SK-N-SH (cell line): ENCODE results near the gene ZNF768. TPM values are rescaled to one million over a fixed set of nuclear protein-coding genes. Genes with fewer than 3 reads are reported as not detected.

Experiments
- CTCF ChIA-PET: fragments of 300-600, 350-600 bp; formaldehyde crosslinking; extraction: SDS; loops from one replicate; lab custom pipeline; 2021; lab: Yijun Ruan, JAX
- POLR2A ChIA-PET: fragments of 350-600 bp; sonication (Branson Sonifier 250); formaldehyde crosslinking; extraction: SDS; loops from one replicate; lab custom pipeline; 2020; ENCODE audit warnings: antibody characterized with exemption, inconsistent platforms; lab: Yijun Ruan, JAX
- DNase-seq: peaks from one replicate; pipeline ENCODE4 v3.0.0; 2012
- H2AFZ ChIP-seq: fragments of 200-600 bp; sonication (generic); 2 replicates; pipeline ENCODE4 v1.8.1; 2016; ENCODE audit warnings: antibody characterized with exemption, mild to moderate bottlenecking, low read depth
- H3F3A ChIP-seq: fragments of 200-600 bp; sonication (generic); replicated peaks from 2 replicates; pipeline ENCODE3; 2016; ENCODE audit warnings: antibody characterized with exemption, mild to moderate bottlenecking; ENCODE audit not compliant: insufficient read depth
- H3K27ac ChIP-seq, 2 experiments: fragments of 200-500 bp in 1 of 2; fragments of 200-600 bp in 1 of 2; sonication (Bioruptor generic) in 1 of 2; sonication (generic), shearing (Covaris generic) in 1 of 2; 2 replicates each; pipeline versions ENCODE4 v1.5.1 to v1.6.1; 2014 to 2016; ENCODE audit warnings: low read depth in 2 of 2, inconsistent platforms in 1 of 2, low read length in 1 of 2, mild to moderate bottlenecking in 1 of 2, mixed read lengths in 1 of 2
- H3K27me3 ChIP-seq: fragments of 200-600 bp; sonication (generic), shearing (Covaris generic); 2 replicates; pipeline ENCODE4 v1.6.1; 2016; ENCODE audit warnings: mixed run types; ENCODE audit not compliant: insufficient read depth
- H3K36me3 ChIP-seq, 2 experiments: fragments of 200-500 bp in 1 of 2; fragments of 200-600 bp in 1 of 2; sonication (Bioruptor generic) in 1 of 2; sonication (generic) in 1 of 2; replicated peaks in 1 of 2; 2 replicates each; pipeline versions ENCODE3 to v1.5.1; 2014 to 2016; ENCODE audit warnings: low read length in 1 of 2, mild to moderate bottlenecking in 1 of 2; ENCODE audit not compliant: insufficient read depth in 2 of 2, control insufficient read depth in 1 of 2
- H3K4me1 ChIP-seq, 2 experiments: fragments of 200-500 bp in 1 of 2; fragments of 200-600 bp in 1 of 2; sonication (Bioruptor generic) in 1 of 2; sonication (generic), shearing (Covaris generic) in 1 of 2; 2 replicates each; pipeline versions ENCODE4 v1.5.1 to v1.6.1; 2014 to 2016; ENCODE audit warnings: low read depth in 1 of 2, low read length in 1 of 2, mixed run types in 1 of 2; ENCODE audit not compliant: insufficient read depth in 2 of 2, control insufficient read depth in 1 of 2
- H3K4me2 ChIP-seq: fragments of 200-600 bp; sonication (generic), shearing (Covaris generic); 2 replicates; pipeline ENCODE4 v1.6.1; 2017; ENCODE audit warnings: mixed run types
- H3K4me3 ChIP-seq, 2 experiments: fragments of 200-500 bp in 1 of 2; fragments of 200-600 bp in 1 of 2; sonication (Bioruptor generic) in 1 of 2; sonication (generic), shearing (Covaris generic) in 1 of 2; 2 replicates each; pipeline versions ENCODE4 v1.5.1 to v1.8.1; 2014 to 2016; ENCODE audit warnings: low read depth in 2 of 2, inconsistent platforms in 1 of 2, low read length in 1 of 2, mild to moderate bottlenecking in 1 of 2, mixed read lengths in 1 of 2, moderate library complexity in 1 of 2
- H3K79me2 ChIP-seq: fragments of 200-600 bp; sonication (generic); 2 replicates; pipeline ENCODE4 v1.8.1; 2017; ENCODE audit warnings: mild to moderate bottlenecking; ENCODE audit not compliant: insufficient read depth
- H3K9ac ChIP-seq: fragments of 200-600 bp; sonication (generic); 2 replicates; pipeline ENCODE4 v1.6.1; 2017; ENCODE audit warnings: mixed run types
- H3K9me2 ChIP-seq: fragments of 200-600 bp; sonication (generic); 2 replicates; pipeline ENCODE4 v1.6.1; 2017; ENCODE audit warnings: mixed run types
- H3K9me3 ChIP-seq: fragments of 200-600 bp; sonication (generic); 2 replicates; pipeline ENCODE4 v1.6.1; 2017; ENCODE audit warnings: mixed run types, mild to moderate bottlenecking, moderate library complexity
- H4K20me1 ChIP-seq: fragments of 200-600 bp; sonication (generic); 2 replicates; pipeline ENCODE4 v1.6.1; 2017; ENCODE audit warnings: mild to moderate bottlenecking, mixed run types; ENCODE audit not compliant: insufficient read depth
- CHD2 ChIP-seq: fragments of 150-350 bp; IDR thresholded peaks from 2 replicates; pipeline ENCODE4 v1.6.1; 2018; ENCODE audit warnings: low read length; ENCODE audit not compliant: partially characterized antibody
- CTCF ChIP-seq: fragments of 200-600 bp; sonication (generic); IDR thresholded peaks from 2 replicates; pipeline ENCODE4 v1.6.1; 2017; ENCODE audit warnings: antibody characterized with exemption, mild to moderate bottlenecking, moderate library complexity
- EZH2phosphoT487 ChIP-seq: fragments of 200-600 bp; sonication (generic); IDR thresholded peaks from 2 replicates; pipeline ENCODE4 v1.6.1; 2017; ENCODE audit warnings: low read depth, mixed run types, mild to moderate bottlenecking, antibody characterized with exemption, moderate library complexity, borderline replicate concordance
- FOXJ3 ChIP-seq: sonication (generic); formaldehyde crosslinking; IDR thresholded peaks from 2 replicates; pipeline ENCODE4 v1.5.1; 2020; ENCODE audit warnings: mild to moderate bottlenecking, missing genetic modification reagents
- FOXM1 ChIP-seq: IDR thresholded peaks from 2 replicates; pipeline ENCODE4 v1.4.0; 2012; ENCODE audit warnings: low read depth, mild to moderate bottlenecking
- GABPA ChIP-seq: IDR thresholded peaks from 2 replicates; pipeline ENCODE4 v1.4.0; 2012; ENCODE audit warnings: low read depth, mild to moderate bottlenecking
- JUND ChIP-seq: IDR thresholded peaks from 2 replicates; pipeline ENCODE4 v1.4.0; 2012
- MAX ChIP-seq: IDR thresholded peaks from 2 replicates; pipeline ENCODE4 v1.4.0; 2012; ENCODE audit warnings: low read depth
- MEF2A ChIP-seq: IDR thresholded peaks from 2 replicates; pipeline ENCODE4 v1.4.0; 2012; ENCODE audit warnings: low read depth, borderline replicate concordance
- MXI1 ChIP-seq: IDR thresholded peaks from 2 replicates; pipeline ENCODE4 v1.6.1; 2012; ENCODE audit warnings: mild to moderate bottlenecking, low read depth, low read length, improper control_type of control experiment
- NFIC ChIP-seq: IDR thresholded peaks from 2 replicates; pipeline ENCODE4 v1.4.0; 2012; ENCODE audit warnings: borderline replicate concordance
- NRF1 ChIP-seq: IDR thresholded peaks from 2 replicates; pipeline ENCODE4 v1.6.1; 2012; ENCODE audit warnings: low read depth, mild to moderate bottlenecking, low read length
- POLR2AphosphoS5 ChIP-seq: IDR thresholded peaks from 2 replicates; pipeline ENCODE4 v1.6.1; 2012; ENCODE audit warnings: low read depth, low read length
- RXRA ChIP-seq: IDR thresholded peaks from 2 replicates; pipeline ENCODE4 v1.4.0; 2012; ENCODE audit warnings: low read depth, mild to moderate bottlenecking, borderline replicate concordance
- SMC3 ChIP-seq: IDR thresholded peaks from 2 replicates; pipeline ENCODE4 v1.6.1; 2012; ENCODE audit warnings: low read depth, low read length, improper control_type of control experiment
- TAF1 ChIP-seq: IDR thresholded peaks from 2 replicates; pipeline ENCODE4 v1.6.1; 2012; ENCODE audit warnings: low read depth, mild to moderate bottlenecking, low read length, moderate library complexity, borderline replicate concordance
- TEAD4 ChIP-seq: IDR thresholded peaks from 2 replicates; pipeline ENCODE4 v1.4.0; 2012; ENCODE audit warnings: mild to moderate bottlenecking, borderline replicate concordance; ENCODE audit not compliant: insufficient read depth
- YY1 ChIP-seq: IDR thresholded peaks from 2 replicates; pipeline ENCODE4 v1.4.0; 2012; ENCODE audit warnings: low read depth, mild to moderate bottlenecking
- WGBS: methylation state at CpG from one replicate; pipeline ENCODE4 v1.1.6; 2017; ENCODE audit warnings: low lambda C conversion rate; 5-methylcytosine and 5-hydroxymethylcytosine counted together
- polyA plus RNA-seq, 3 experiments: library from polyadenylated mRNA; depleted of rRNA; stranded (reverse); fragments of >200 nt; gene quantifications; 2 replicates each; pipeline ENCODE4 v1.2.3, GENCODE V29; 2012
- TF ChIP-seq, protein P1 (sequence below): fragments of 150-350 bp; IDR thresholded peaks from 2 replicates; pipeline ENCODE4 v1.6.1; 2017; ENCODE audit warnings: antibody characterized with exemption, low read length, low read depth, borderline replicate concordance
- TF ChIP-seq, protein P2 (sequence below): IDR thresholded peaks from 2 replicates; pipeline ENCODE4; 2012

The ZNF768 gene
- polyA plus RNA-seq, 1 of the 3 experiments (the other 2 are of a cell fraction) = 26.0 TPM

DNA sequence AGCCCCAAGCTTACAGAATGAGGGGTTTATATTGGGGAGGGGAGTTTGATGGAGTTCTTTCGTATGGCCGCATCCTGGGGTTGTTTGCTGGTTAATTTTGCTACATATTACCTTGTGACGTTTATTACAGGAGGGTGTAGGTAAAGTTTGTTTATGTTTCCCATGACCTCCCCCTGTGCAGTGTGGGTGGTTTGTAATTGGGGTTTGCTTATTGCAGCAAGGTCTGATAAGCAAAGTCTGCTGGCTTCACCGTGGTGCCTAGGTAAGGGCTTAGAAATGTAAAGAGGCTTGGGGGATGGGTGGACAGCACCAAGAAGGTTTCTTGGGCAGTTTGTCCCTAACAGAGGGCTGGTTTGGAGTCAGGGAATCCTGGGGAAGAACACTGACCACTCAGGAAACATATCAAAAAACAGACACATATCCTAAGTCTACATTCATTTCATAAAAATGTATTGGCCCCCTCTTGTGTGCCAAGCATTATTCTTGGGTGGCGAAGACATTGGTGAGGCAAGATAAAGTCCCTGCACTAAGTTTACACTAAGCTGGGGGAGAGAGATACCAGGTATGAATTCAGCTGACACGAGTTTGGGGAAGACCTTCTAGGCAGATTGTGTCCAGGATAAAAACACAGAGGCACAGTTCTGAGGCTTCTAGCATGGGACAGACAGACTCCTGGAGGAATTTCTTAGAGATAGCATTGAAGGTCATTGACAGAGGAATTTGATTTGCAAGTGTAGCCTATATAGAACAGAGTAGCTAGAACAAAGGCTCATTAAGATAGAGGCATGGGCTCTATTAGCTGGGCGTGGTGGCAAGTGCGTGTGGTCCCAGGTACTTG is 22.3 kb upstream of the ZNF768 start:
- H3K79me2 ChIP-seq = no peaks in the 10 kb centered on the region
- POLR2A ChIA-PET = no interaction called here
- no peaks in the 10 kb centered on the region for H3K27me3 ChIP-seq
- H3K36me3 ChIP-seq = peaks cover 0 to 5% of the 10 kb centered on the region in 2 experiments
- TF ChIP-seq SMC3 (no peak), JUND (no peak), FOXJ3 (CRISPR knock-in tag) (no peak), NRF1 (no peak), MXI1 (no peak), POLR2AphosphoS5 (no peak), CHD2 (no peak), TAF1 (no peak), EZH2phosphoT487 (no peak), NFIC (no peak), GABPA (no peak)
- TF ChIP-seq, protein P1, sequence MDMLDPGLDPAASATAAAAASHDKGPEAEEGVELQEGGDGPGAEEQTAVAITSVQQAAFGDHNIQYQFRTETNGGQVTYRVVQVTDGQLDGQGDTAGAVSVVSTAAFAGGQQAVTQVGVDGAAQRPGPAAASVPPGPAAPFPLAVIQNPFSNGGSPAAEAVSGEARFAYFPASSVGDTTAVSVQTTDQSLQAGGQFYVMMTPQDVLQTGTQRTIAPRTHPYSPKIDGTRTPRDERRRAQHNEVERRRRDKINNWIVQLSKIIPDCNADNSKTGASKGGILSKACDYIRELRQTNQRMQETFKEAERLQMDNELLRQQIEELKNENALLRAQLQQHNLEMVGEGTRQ = no peak
- TF ChIP-seq, protein P2, sequence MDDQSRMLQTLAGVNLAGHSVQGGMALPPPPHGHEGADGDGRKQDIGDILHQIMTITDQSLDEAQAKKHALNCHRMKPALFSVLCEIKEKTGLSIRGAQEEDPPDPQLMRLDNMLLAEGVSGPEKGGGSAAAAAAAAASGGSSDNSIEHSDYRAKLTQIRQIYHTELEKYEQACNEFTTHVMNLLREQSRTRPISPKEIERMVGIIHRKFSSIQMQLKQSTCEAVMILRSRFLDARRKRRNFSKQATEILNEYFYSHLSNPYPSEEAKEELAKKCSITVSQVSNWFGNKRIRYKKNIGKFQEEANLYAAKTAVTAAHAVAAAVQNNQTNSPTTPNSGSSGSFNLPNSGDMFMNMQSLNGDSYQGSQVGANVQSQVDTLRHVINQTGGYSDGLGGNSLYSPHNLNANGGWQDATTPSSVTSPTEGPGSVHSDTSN = no peak
- H3K4me1 ChIP-seq = no peaks in the 10 kb centered on the region
- no peaks in the 10 kb centered on the region for H3K9me3 ChIP-seq
- CTCF ChIA-PET = interaction anchor here (0.8 to 2.1 kb wide), 2 partner anchors 13 to 99 kb away, joined by 3 to 8 read pairs; no protein-coding TSS in a partner anchor
- H3K4me2 ChIP-seq = no peak overlapping the region
- H3F3A ChIP-seq = no peaks in the 10 kb centered on the region
- no peak for DNase-seq
- no peaks in the 10 kb centered on the region for H4K20me1 ChIP-seq
- H2AFZ ChIP-seq = no peak overlapping the region
- H3K9me2 ChIP-seq = no peaks in the 10 kb centered on the region
- WGBS = 87% methylated on average over 8 of the region's 8 CpGs
- no peak overlapping the region for H3K27ac ChIP-seq
- no peak overlapping the region for H3K9ac ChIP-seq
- H3K4me3 ChIP-seq = no peak overlapping the region

GRCh38 chr16:30546115-30546514 is 19.7 kb upstream of the ZNF768 start:
- Histone ChIP-seq H2AFZ (no peak overlapping the region), H3K9me2 (no peaks in the 10 kb centered on the region), H3K4me2 (no peak overlapping the region), H3K79me2 (no peaks in the 10 kb centered on the region), H4K20me1 (no peaks in the 10 kb centered on the region), H3K36me3 (no peaks in the 10 kb centered on the region), H3K9ac (no peak overlapping the region), H3K9me3 (no peaks in the 10 kb centered on the region), H3K27ac (no peak overlapping the region), H3K27me3 (no peaks in the 10 kb centered on the region), H3K4me1 (no peaks in the 10 kb centered on the region), H3F3A (peaks cover 2% of the 10 kb centered on the region), H3K4me3 (no peak overlapping the region)
- 81% methylated on average over 8 of the region's 8 CpGs for WGBS
- no peak for DNase-seq
- POLR2A ChIA-PET = interaction anchor here (1.2 to 1.8 kb wide), 2 partner anchors 10 to 12 kb away, joined by 3 to 5 read pairs; partner anchors contain the start of gene ZNF764
- CTCF ChIA-PET = interaction anchor here (1.1 to 1.2 kb wide), 2 partner anchors 11 to 12 kb away, joined by 3 read pairs; partner anchors contain the start of gene ZNF764
- no peak for TF ChIP-seq FOXJ3 (CRISPR knock-in tag)
- no peak for TF ChIP-seq CTCF
- no peak for TF ChIP-seq FOXM1
- no peak for TF ChIP-seq TEAD4
- TF ChIP-seq NFIC = no peak
- TF ChIP-seq MEF2A = no peak
- TF ChIP-seq YY1 = no peak
- TF ChIP-seq TAF1 = no peak
- no peak for TF ChIP-seq MAX
- TF ChIP-seq, protein P1 = no peak
- no peak for TF ChIP-seq JUND
- no peak for TF ChIP-seq RXRA
- TF ChIP-seq, protein P2 = no peak
